Motor neuron (in vitro differentiated cells): ENCODE measurements around the gene GRAMD4. TPM values are rescaled to one million over a fixed set of nuclear protein-coding genes. Genes with fewer than 3 reads are reported as not detected.

Experiments used
- ATAC-seq, 8 experiments: fragments of 200-7000 bp; cut with Tn5 transposase; replicated peaks in 6 of 8; 2 replicates each; pipeline ENCODE4 v1.8.0; 2021; ENCODE audit warnings: mild to moderate bottlenecking in 8 of 8, moderate library complexity in 8 of 8
- H3K27ac ChIP-seq, 2 donors: fragments of 250-450 bp; sonication (Bioruptor Pico); 2 replicates each; pipeline ENCODE4 v1.9.0; 2021; ENCODE audit warnings: antibody characterized with exemption in 2 of 2, mild to moderate bottlenecking in 2 of 2, moderate library complexity in 1 of 2
- H3K4me1 ChIP-seq, 2 donors: fragments of 250-450 bp; sonication (Bioruptor Pico); replicated peaks in 1 of 2; 2 replicates each; pipeline ENCODE4 v1.6.1; 2021; ENCODE audit warnings: antibody characterized with exemption in 2 of 2, mild to moderate bottlenecking in 2 of 2, moderate library complexity in 1 of 2
- H3K4me3 ChIP-seq, 5 donors: fragments of 250-450 bp; sonication (Bioruptor Pico); 2 replicates each; pipeline ENCODE4 v1.9.0; 2021; ENCODE audit warnings: antibody characterized with exemption in 5 of 5, mild to moderate bottlenecking in 5 of 5, moderate library complexity in 4 of 5
- WGBS, 10 experiments: fragments of 450-650 bp; shearing (Covaris generic); methylation state at CpG; one replicate each; pipeline ENCODE4 v1.0.0; 2022; 5-methylcytosine and 5-hydroxymethylcytosine counted together
- in situ Hi-C, 9 experiments: fragments of 400-800 bp; cut with MboI; loops; one replicate each; pipeline ENCODE4 v1.15.0; 2021; ENCODE audit warnings: low sequenced_read_pairs in 9 of 9, low pct_unique_long_range_greater_than_20kb in 2 of 9; ENCODE audit not compliant: unreplicated experiment in 9 of 9
- total RNA-seq, 8 experiments: library from RNA; unstranded; fragments of 300-600 nt; gene quantifications; 2 replicates each; pipeline versions ENCODE4 v1.2.3 to v1.2.4, GENCODE V29; 2022

Gene GRAMD4
- total RNA-seq, 8 experiments from 2014 or later: 4.3 to 28.8 (median 20.2) TPM

- Histone ChIP-seq H3K4me1 (no peaks in the 10 kb centered on the region), H3K27ac (no peak overlapping the region), H3K4me3 (no peak overlapping the region)
- 83 to 100% (median 93%) methylated on average over 2 to 4 of the region's 15 CpGs; no CpG with 5 or more reads in 6 of the 10 experiments for WGBS, 10 experiments
- ATAC-seq: no peak
- in situ Hi-C loops: no loop called here
These were observed 66.9 kb downstream of the GRAMD4 start for GRCh38 chr22:46687048-46687444.

DNA sequence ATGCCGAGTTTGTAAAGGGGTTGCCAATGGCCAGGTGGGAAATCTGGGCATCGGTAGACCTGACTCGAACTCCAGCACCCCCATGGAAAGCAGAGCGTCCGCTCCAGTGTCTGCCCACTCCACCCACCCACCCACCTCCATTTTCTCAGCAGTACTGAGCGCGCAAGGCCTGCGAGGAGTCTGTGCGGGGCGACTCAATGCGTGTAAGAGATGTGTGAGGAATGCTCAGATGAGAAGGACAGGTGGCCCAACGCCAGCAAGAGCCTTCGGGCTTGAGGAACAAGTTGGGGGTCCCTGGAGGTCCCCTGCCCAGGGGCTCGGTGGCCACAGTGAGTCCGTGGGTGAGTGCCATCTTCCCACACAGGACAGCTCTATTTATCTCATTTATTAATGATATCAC, 67.3 kb downstream of the GRAMD4 start:
- ATAC-seq: no peak
- Histone ChIP-seq H3K4me3 (no peak overlapping the region), H3K27ac (no peak overlapping the region), H3K4me1 (no peaks in the 10 kb centered on the region)
- in situ Hi-C loops: no loop called here
- 93 to 100% (median 100%) methylated on average over 2 to 4 of the region's 15 CpGs; no CpG with 5 or more reads in 7 of the 10 experiments for WGBS, 10 experiments

DNA sequence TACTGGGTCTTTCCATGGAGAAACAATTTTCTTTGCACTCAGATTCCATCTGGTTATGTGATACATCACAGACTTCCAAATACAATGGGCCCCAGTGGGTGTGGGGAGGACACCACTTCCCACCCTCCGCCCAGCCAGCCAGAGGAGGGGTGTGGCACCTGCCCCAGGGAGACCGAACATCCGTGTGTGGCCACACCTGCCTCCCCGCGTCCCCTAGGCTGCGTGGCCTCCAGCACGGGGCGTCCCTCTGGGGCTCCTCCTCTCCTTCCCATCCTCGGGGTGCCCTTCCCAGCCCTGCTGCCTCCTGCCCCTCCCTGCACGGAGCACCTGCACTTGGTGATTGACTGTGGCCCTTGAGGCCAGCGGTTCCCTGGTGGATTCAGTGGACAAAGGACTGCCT, 68.8 kb downstream of the GRAMD4 start:
- no peak overlapping the region for H3K27ac ChIP-seq
- in situ Hi-C loops: no loop called here
- H3K4me1 ChIP-seq: peaks cover 1 to 3% of the 10 kb centered on the region in 2 donors
- no peak overlapping the region for H3K4me3 ChIP-seq
- WGBS, 10 experiments: 27 to 93% (median 61%) methylated on average over 3 to 4 of the region's 11 CpGs; no CpG with 5 or more reads in 7 of the 10 experiments
- ATAC-seq: peak in 7 of 8 experiments; percentile 16 to 89 (median 27)

- ATAC-seq: no peak
- Histone ChIP-seq H3K4me1 (peaks cover 8% of the 10 kb centered on the region in 2 donors), H3K4me3 (no peak overlapping the region), H3K27ac (no peak overlapping the region)
- 92 to 100% (median 99%) methylated on average over 1 to 9 of the region's 20 CpGs; no CpG with 5 or more reads in 2 of the 10 experiments for WGBS, 10 experiments
- in situ Hi-C loops: no loop called here
These were observed 70.0 kb downstream of the GRAMD4 start for GRCh38 chr22:46690146-46690545.

- Histone ChIP-seq H3K4me1 (peaks cover 8% of the 10 kb centered on the region in 2 donors), H3K27ac (no peak overlapping the region), H3K4me3 (no peak overlapping the region)
- 80 to 100% (median 98%) methylated on average over 1 to 12 of the region's 17 CpGs; no CpG with 5 or more reads in 3 of the 10 experiments for WGBS, 10 experiments
- in situ Hi-C loops: no loop called here
- ATAC-seq: no peak
These were observed 71.4 kb downstream of the GRAMD4 start for GRCh38 chr22:46691571-46691970.

GRCh38 chr22:46693634-46694415, 73.6 kb downstream of the GRAMD4 start:
- ATAC-seq: peak in 5 of 8 experiments; percentile 41 to 76 (median 58)
- Histone ChIP-seq H3K4me3 (no peak overlapping the region), H3K27ac (peak overlapping the region in 1 of 2 donors; percentile 23), H3K4me1 (peaks cover 8% of the 10 kb centered on the region in 2 donors)
- in situ Hi-C loops: no loop called here
- 37 to 94% (median 58%) methylated on average over 3 to 15 of the region's 17 CpGs; no CpG with 5 or more reads in 1 of the 10 experiments for WGBS, 10 experiments

DNA sequence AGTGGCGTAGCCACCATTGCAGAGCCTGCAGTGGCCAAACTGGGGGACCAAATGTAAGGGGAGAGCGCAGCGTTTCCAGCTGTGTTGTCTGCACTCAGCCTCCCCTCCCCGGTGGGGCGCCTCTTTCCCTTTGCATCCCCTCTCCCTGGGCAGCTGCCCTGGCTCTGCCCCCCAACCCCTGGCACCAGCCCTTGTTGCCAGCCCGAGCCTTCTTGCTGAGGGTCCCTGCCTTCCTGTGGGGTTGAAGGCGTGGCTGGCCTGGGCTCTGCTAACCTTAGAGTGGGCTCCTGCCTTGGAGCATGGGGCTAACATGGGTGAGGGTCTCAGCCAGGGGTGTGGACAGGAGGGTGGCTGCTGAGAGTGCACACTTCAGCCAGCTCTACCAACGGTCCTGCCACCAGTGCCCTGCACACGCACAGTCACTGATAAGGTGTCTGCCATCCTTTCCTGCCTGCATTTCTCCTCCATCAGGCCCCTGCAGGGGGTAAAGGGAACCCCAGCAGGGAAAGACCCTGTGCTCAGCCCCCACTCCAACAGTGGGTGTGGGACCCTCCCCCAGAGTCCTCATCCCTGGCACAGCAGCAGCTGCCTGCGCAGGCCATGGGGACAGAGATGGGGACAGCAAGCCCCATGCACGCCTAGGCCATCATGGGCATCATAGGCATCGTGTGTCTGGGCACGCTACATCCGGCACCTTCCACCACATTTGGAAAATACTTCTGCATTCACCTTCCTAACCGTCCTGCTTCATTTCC, 74.4 kb downstream of the GRAMD4 start:
- H3K4me1 ChIP-seq: peaks cover 8% of the 10 kb centered on the region in 2 donors
- H3K27ac ChIP-seq: peak overlapping the region in 1 of 2 donors; percentile 23
- WGBS, 10 experiments: 60 to 100% (median 80%) methylated on average over 1 to 10 of the region's 15 CpGs; no CpG with 5 or more reads in 3 of the 10 experiments
- ATAC-seq: peak in 3 of 8 experiments; percentile 4 to 7 (median 7)
- no peak overlapping the region for H3K4me3 ChIP-seq
- in situ Hi-C loops: no loop called here

DNA sequence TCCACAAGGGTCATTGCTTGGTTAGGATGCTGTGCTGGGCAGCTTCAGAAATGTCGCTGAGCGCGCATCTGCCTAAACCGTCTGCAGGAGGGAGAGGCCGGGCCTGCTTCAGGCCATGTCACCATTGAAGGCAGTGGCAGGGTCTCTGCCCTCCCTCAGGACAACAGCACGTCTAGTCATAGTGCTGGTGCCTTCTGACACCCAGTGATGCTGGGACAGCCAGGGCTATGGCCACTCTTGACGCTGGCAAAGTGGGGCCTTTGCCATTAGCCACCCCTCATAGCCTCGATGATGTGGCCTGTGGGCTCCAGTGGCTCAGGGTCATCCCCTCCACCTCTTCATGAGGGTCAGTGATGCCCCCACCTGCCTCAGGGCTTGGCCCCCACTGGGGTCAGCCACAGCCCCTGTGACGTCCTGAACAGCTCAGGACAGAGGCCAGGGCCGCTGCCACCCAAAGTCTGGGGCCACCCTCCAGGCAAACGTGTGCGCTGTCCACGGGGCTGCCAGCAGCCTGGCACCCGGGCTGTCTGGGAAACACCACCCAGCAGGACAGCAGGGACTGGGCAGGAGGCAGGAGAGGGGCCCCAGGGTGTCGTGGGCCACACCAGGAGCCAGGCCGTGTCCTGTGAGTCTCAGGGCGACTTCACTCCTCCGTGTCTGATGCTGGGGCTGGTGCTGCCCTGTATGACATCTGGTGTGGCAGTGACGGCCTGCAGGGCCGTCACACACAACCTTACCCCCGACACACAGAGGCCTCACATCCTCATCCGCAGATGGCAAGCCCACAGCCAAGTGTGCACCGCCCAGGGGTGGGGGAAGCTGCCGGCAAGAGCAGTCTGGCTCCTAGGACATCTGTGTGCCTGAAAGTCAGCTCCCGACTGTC, 75.4 kb downstream of the GRAMD4 start:
- peaks cover 8% of the 10 kb centered on the region in 2 donors for H3K4me1 ChIP-seq
- H3K4me3 ChIP-seq: no peak overlapping the region
- peak in 2 of 8 experiments; percentile 16 to 64 for ATAC-seq
- H3K27ac ChIP-seq: no peak overlapping the region
- 84 to 100% (median 100%) methylated on average over 1 to 5 of the region's 25 CpGs; no CpG with 5 or more reads in 7 of the 10 experiments for WGBS, 10 experiments
- in situ Hi-C loops: no loop called here

DNA sequence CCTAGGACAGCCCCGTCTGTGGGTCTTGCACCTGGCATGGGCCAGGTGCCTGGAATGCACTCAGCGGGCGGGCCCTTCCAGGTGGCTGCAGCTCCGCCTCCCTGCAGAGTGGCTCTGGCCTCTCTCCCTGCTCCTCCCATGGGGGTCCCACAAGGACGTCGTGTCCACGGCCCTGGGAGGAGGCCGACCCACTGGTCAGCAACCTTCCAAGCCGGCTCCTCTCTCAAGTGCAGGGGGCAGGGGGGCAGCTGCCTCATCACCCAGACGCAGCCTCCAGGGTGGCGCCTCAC, 76.0 kb downstream of the GRAMD4 start:
- in situ Hi-C loops: no loop called here
- peak in 2 of 8 experiments; percentile 13 to 14 for ATAC-seq
- Histone ChIP-seq H3K4me1 (peaks cover 8% of the 10 kb centered on the region in 2 donors), H3K27ac (no peak overlapping the region), H3K4me3 (no peak overlapping the region)
- 80 to 100% (median 100%) methylated on average over 1 to 3 of the region's 11 CpGs; no CpG with 5 or more reads in 7 of the 10 experiments for WGBS, 10 experiments

- no peak for ATAC-seq
- no peak overlapping the region for H3K4me3 ChIP-seq
- H3K27ac ChIP-seq: no peak overlapping the region
- H3K4me1 ChIP-seq: peaks cover 8% of the 10 kb centered on the region in 2 donors
- in situ Hi-C loops: no loop called here
- WGBS, 10 experiments: 86 to 100% (median 100%) methylated on average over 1 to 6 of the region's 10 CpGs; no CpG with 5 or more reads in 3 of the 10 experiments
These were observed 76.4 kb downstream of the GRAMD4 start for GRCh38 chr22:46696614-46697013.

DNA sequence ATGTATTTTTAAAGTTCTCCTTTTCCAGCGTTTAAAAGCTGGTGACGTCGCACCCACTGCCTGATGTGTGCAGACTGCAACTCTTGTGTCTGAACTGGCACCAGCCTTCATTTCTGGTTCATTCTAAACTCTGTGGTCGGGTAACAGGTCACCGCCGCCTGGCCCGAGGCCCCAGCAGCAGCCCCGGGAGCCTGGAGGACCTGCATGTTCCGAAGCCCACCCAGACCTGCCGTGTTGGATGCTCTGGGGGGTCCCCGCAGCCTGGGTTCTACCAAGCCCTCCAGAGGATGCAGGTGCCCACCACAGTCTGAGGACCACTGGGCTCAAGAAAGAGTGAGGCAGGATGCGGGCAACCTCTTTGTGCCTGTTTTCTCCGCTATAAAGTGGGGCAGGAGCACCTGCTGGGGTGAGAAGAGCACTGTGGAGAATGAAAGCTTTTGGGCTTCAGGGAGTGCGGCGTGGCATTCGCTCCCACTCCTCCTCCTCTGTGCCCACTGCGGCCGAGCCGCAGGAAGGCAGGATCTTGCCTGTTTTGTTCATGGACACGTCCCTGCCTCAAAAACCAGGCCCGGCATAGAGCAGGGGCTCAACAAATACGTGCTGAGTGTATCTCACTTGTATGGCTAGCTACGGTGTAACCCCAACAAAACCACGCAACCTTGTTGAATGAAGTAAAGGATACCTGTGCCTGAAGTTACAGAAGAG, 77.8 kb downstream of the GRAMD4 start:
- WGBS, 10 experiments: 91 to 100% (median 96%) methylated on average over 2 to 13 of the region's 24 CpGs; no CpG with 5 or more reads in 1 of the 10 experiments
- Histone ChIP-seq H3K27ac (no peak overlapping the region), H3K4me1 (peaks cover 8 to 12% of the 10 kb centered on the region in 2 donors), H3K4me3 (no peak overlapping the region)
- no peak for ATAC-seq
- in situ Hi-C loops: no loop called here

- WGBS, 10 experiments: 93 to 100% (median 100%) methylated on average over 2 to 11 of the region's 17 CpGs; no CpG with 5 or more reads in 4 of the 10 experiments
- no peak for ATAC-seq
- no peak overlapping the region for H3K27ac ChIP-seq
- no peak overlapping the region for H3K4me3 ChIP-seq
- in situ Hi-C loops: no loop called here
- H3K4me1 ChIP-seq: peaks cover 5 to 11% of the 10 kb centered on the region in 2 donors
These were observed 78.9 kb downstream of the GRAMD4 start for GRCh38 chr22:46699091-46699490.
